SH-SY5Y (cell line): ENCODE measurements around the gene TTLL9.

ENCODE experiments used
- GATA2 ChIP-seq: IDR thresholded peaks from 2 replicates; pipeline ENCODE4 v1.6.1; 2011; ENCODE audit warnings: mild to moderate bottlenecking, low read depth, low read length
- GATA3 ChIP-seq: IDR thresholded peaks from 2 replicates; pipeline ENCODE4 v1.6.1; 2011; ENCODE audit warnings: low read depth, mild to moderate bottlenecking, low read length, moderate library complexity

GRCh38 chr20:31831211-31831610 lies 39.2 kb upstream of the TTLL9 start:
- TF ChIP-seq GATA2: no peak
- TF ChIP-seq GATA3: no peak
